Measurements from ENCODE around the gene CASP7. TPM values are rescaled to one million over a fixed set of nuclear protein-coding genes. Genes with fewer than 3 reads are reported as not detected.
"Not testable (repeated sequence)": the region's sequence is repeated elsewhere in the genome, so short reads cannot be mapped to it uniquely, and the experiment has no call there.

The CASP7 gene
- total RNA-seq, 2 donors from 2014 or later = 31.2 to 45.8 TPM

- ATAC-seq (no peak), DNase-seq (ENCODE audit: low spot score) (no peak)
- Mint-ChIP-seq H3K36me3 (peaks cover 16% of the 10 kb centered on the region), H3K27ac (no peak overlapping the region), H3K4me3 (no peak overlapping the region), H3K9me3 (peaks cover 6% of the 10 kb centered on the region), H3K27me3 (peaks cover 37 to 46% of the 10 kb centered on the region in 2 donors), H3K4me1 (ENCODE audit: low read depth in 2 of 2) (no peaks in the 10 kb centered on the region)
Measured at GRCh38 chr10:113764582-113764981, 84.9 kb downstream of the CASP7 start.

- no peak for ATAC-seq
- no peak for DNase-seq (ENCODE audit: low spot score)
- H3K27ac Mint-ChIP-seq = no peak overlapping the region
- H3K27me3 Mint-ChIP-seq = peaks cover 45% of the 10 kb centered on the region in 2 donors
- no peaks in the 10 kb centered on the region for H3K4me1 Mint-ChIP-seq (ENCODE audit: low read depth in 2 of 2)
- peaks cover 6% of the 10 kb centered on the region for H3K9me3 Mint-ChIP-seq
- peaks cover 16% of the 10 kb centered on the region for H3K36me3 Mint-ChIP-seq
- H3K4me3 Mint-ChIP-seq = no peak overlapping the region
Measured at GRCh38 chr10:113765910-113766309, 86.2 kb downstream of the CASP7 start.

GRCh38 chr10:113767222-113767621 is 87.5 kb downstream of the CASP7 start:
- no peaks in the 10 kb centered on the region for H3K4me1 Mint-ChIP-seq (ENCODE audit: low read depth in 2 of 2)
- ATAC-seq (no peak), DNase-seq (ENCODE audit: low spot score) (no peak)
- no peak overlapping the region for H3K4me3 Mint-ChIP-seq
- no peak overlapping the region for H3K27ac Mint-ChIP-seq
- peaks cover 6% of the 10 kb centered on the region for H3K9me3 Mint-ChIP-seq
- H3K27me3 Mint-ChIP-seq = peaks cover 45 to 48% of the 10 kb centered on the region in 2 donors
- peaks cover 16% of the 10 kb centered on the region for H3K36me3 Mint-ChIP-seq

GRCh38 chr10:113770346-113770745 is 90.6 kb downstream of the CASP7 start:
- no peaks in the 10 kb centered on the region for H3K36me3 Mint-ChIP-seq
- DNase-seq (ENCODE audit: low spot score) = no peak
- H3K27me3 Mint-ChIP-seq = peaks cover 25 to 34% of the 10 kb centered on the region in 2 donors

GRCh38 chr10:113771131-113771530 is 91.4 kb downstream of the CASP7 start:
- not testable (repeated sequence) for H3K36me3 Mint-ChIP-seq; H3K4me3 Mint-ChIP-seq; ATAC-seq; H3K9me3 Mint-ChIP-seq; H3K27ac Mint-ChIP-seq; DNase-seq (ENCODE audit: low spot score); H3K4me1 Mint-ChIP-seq (ENCODE audit: low read depth in 2 of 2)
- H3K27me3 Mint-ChIP-seq = peaks cover 25 to 33% of the 10 kb centered on the region in 2 donors

More at GRCh38 chr10:113770346-113770745, 90.6 kb downstream of the CASP7 start:
- Mint-ChIP-seq H3K4me1 (ENCODE audit: low read depth in 2 of 2) (no peaks in the 10 kb centered on the region), H3K9me3 (no peaks in the 10 kb centered on the region), H3K4me3 (no peak overlapping the region), H3K27ac (no peak overlapping the region)
- ATAC-seq = no peak

- Mint-ChIP-seq H3K27ac (no peak overlapping the region), H3K27me3 (peaks cover 0 to 15% of the 10 kb centered on the region in 2 donors), H3K36me3 (no peaks in the 10 kb centered on the region)
Measured at GRCh38 chr10:113775686-113776294, 96.1 kb downstream of the CASP7 start.

GRCh38 chr10:113776553-113776952 is 96.8 kb downstream of the CASP7 start:
- no peak for DNase-seq (ENCODE audit: low spot score)
- Mint-ChIP-seq H3K27ac (no peak overlapping the region), H3K27me3 (peaks cover 0 to 13% of the 10 kb centered on the region in 2 donors), H3K9me3 (no peaks in the 10 kb centered on the region), H3K4me1 (ENCODE audit: low read depth in 2 of 2) (no peaks in the 10 kb centered on the region), H3K4me3 (no peak overlapping the region), H3K36me3 (no peaks in the 10 kb centered on the region)
- no peak for ATAC-seq

More at GRCh38 chr10:113775686-113776294, 96.1 kb downstream of the CASP7 start:
- Mint-ChIP-seq H3K4me1 (ENCODE audit: low read depth in 2 of 2) (no peaks in the 10 kb centered on the region), H3K9me3 (no peaks in the 10 kb centered on the region), H3K4me3 (no peak overlapping the region)
- DNase-seq (ENCODE audit: low spot score) (no peak), ATAC-seq (no peak)

Other genes with a start within 250 kb of the CASP7 start
- gene HABP2, start 126.9 kb upstream of the CASP7 start, total RNA-seq = not detected
- gene NRAP, start 15.9 kb upstream of the CASP7 start, total RNA-seq = not detected
- gene PLEKHS1, start 71.8 kb downstream of the CASP7 start, total RNA-seq = under 1 TPM; 0.12 to 0.81 TPM
- gene DCLRE1A, start 174.2 kb downstream of the CASP7 start, total RNA-seq = 10 to 100 TPM; 10.7 to 11.4 TPM
- gene NHLRC2, start 174.7 kb downstream of the CASP7 start, total RNA-seq = 10 to 100 TPM; 30.2 to 47.5 TPM